ENCODE results near the gene LSAMP.

LSAMP gene

GRCh38 chr3:116030131-116030850 lies 415.0 kb downstream of the LSAMP start:
- no peaks in the 10 kb centered on the region for H3K4me1 ChIP-seq (ENCODE audit: control insufficient read depth, insufficient read depth, low read length)
- CTCF ChIA-PET = no interaction called here
- TF ChIP-seq ZNF112 (tag by site-specific recombination; IDR thresholded peaks at IDR 0.05) (no peak), ZNF394 (tag by site-specific recombination; IDR thresholded peaks at IDR 0.05; ENCODE audit: borderline replicate concordance) (no peak), ZSCAN30 (tag by site-specific recombination; IDR thresholded peaks at IDR 0.05) (no peak)
- no peaks in the 10 kb centered on the region for H3K36me3 ChIP-seq (ENCODE audit: control insufficient read depth in 2 of 2, insufficient read depth in 1 of 2, low read length in 2 of 2)
- H3K4me3 ChIP-seq (ENCODE audit: low read depth, low read length) = no peak overlapping the region
- no peaks in the 10 kb centered on the region for H3K9me3 ChIP-seq (ENCODE audit: control insufficient read depth, insufficient read depth, low read depth, low read length)
- POLR2A ChIA-PET = no interaction called here
- H3K27ac ChIP-seq (ENCODE audit: extremely low read depth, low read depth, low read length) = no peak overlapping the region

DNA sequence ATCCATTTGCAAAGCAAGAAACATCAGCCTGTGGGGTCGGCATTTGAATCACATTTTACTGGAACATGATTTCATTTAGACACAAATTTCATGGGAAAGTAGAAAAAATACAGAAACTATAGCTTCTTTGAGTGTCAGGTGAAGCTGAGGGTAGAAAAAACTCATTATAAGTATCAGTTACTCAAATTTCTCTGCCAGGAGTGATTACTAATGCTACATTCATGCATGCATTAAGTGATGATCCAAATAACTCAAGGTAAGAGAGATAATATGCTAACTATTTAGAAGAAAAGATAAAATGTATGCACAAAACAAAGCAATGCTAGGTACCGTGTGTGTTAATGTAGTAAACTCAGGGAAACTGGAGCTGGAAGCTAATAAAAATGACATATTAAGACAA lies 416.0 kb downstream of the LSAMP start:
- Histone ChIP-seq H3K27ac (ENCODE audit: extremely low read depth, low read depth, low read length) (no peak overlapping the region), H3K4me1 (ENCODE audit: control insufficient read depth, insufficient read depth, low read length) (no peaks in the 10 kb centered on the region), H3K9me3 (ENCODE audit: control insufficient read depth, insufficient read depth, low read depth, low read length) (no peaks in the 10 kb centered on the region), H3K36me3 (ENCODE audit: control insufficient read depth in 2 of 2, insufficient read depth in 1 of 2, low read length in 2 of 2) (no peaks in the 10 kb centered on the region), H3K4me3 (ENCODE audit: low read depth, low read length) (no peak overlapping the region)
- POLR2A ChIA-PET = no interaction called here
- CTCF ChIA-PET = no interaction called here
- no peak for TF ChIP-seq ZNF341 (tag by site-specific recombination; IDR thresholded peaks at IDR 0.05; ENCODE audit: low read depth)
- TF ChIP-seq SP7 (tag by site-specific recombination; IDR thresholded peaks at IDR 0.05) = no peak
- no peak for TF ChIP-seq TSHZ1 (tag by site-specific recombination; IDR thresholded peaks at IDR 0.05; ENCODE audit: borderline replicate concordance)
- TF ChIP-seq ZBTB49 (tag by site-specific recombination; IDR thresholded peaks at IDR 0.05; ENCODE audit: low read depth) = no peak
- TF ChIP-seq, protein P1, sequence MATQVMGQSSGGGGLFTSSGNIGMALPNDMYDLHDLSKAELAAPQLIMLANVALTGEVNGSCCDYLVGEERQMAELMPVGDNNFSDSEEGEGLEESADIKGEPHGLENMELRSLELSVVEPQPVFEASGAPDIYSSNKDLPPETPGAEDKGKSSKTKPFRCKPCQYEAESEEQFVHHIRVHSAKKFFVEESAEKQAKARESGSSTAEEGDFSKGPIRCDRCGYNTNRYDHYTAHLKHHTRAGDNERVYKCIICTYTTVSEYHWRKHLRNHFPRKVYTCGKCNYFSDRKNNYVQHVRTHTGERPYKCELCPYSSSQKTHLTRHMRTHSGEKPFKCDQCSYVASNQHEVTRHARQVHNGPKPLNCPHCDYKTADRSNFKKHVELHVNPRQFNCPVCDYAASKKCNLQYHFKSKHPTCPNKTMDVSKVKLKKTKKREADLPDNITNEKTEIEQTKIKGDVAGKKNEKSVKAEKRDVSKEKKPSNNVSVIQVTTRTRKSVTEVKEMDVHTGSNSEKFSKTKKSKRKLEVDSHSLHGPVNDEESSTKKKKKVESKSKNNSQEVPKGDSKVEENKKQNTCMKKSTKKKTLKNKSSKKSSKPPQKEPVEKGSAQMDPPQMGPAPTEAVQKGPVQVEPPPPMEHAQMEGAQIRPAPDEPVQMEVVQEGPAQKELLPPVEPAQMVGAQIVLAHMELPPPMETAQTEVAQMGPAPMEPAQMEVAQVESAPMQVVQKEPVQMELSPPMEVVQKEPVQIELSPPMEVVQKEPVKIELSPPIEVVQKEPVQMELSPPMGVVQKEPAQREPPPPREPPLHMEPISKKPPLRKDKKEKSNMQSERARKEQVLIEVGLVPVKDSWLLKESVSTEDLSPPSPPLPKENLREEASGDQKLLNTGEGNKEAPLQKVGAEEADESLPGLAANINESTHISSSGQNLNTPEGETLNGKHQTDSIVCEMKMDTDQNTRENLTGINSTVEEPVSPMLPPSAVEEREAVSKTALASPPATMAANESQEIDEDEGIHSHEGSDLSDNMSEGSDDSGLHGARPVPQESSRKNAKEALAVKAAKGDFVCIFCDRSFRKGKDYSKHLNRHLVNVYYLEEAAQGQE (tag by site-specific recombination; IDR thresholded peaks at IDR 0.05) = no peak
- no peak for TF ChIP-seq GLIS1 (tag by site-specific recombination; IDR thresholded peaks at IDR 0.05)
- no peak for TF ChIP-seq CTCF (tag by site-specific recombination; IDR thresholded peaks at IDR 0.05)
- no peak for TF ChIP-seq KLF8 (tag by site-specific recombination; IDR thresholded peaks at IDR 0.05)
- no peak for TF ChIP-seq ZNF645 (tag by site-specific recombination; IDR thresholded peaks at IDR 0.05)
- no peak for TF ChIP-seq ELK4 (IDR thresholded peaks at IDR 0.05; ENCODE audit: borderline replicate concordance, low read depth, low read length)
- TF ChIP-seq ZNF426 (tag by site-specific recombination; IDR thresholded peaks at IDR 0.05) = no peak
